Smooth muscle cell (in vitro differentiated cells): ENCODE measurements around the gene FBXO31. TPM values are rescaled to one million over a fixed set of nuclear protein-coding genes. Genes with fewer than 3 reads are reported as not detected.
A peak's percentile ranks its signal among the peaks of the same experiment; 100 is the strongest.

ENCODE experiments used
- DNase-seq: peaks from one replicate; lab custom pipeline; 2025; ENCODE audit not compliant: unreplicated experiment; lab: John Stamatoyannopoulos, UW
- H2AFZ ChIP-seq: fragments of 200-600 bp; sonication (generic); 2 replicates; pipeline ENCODE4 v1.6.0; 2016; ENCODE audit warnings: antibody characterized with exemption, low read depth, mild to moderate bottlenecking
- H3F3A ChIP-seq: fragments of 200-600 bp; sonication (generic); 2 replicates; pipeline ENCODE4 v1.6.0; 2017; ENCODE audit warnings: antibody characterized with exemption, low read depth
- H3K27ac ChIP-seq: fragments of 200-600 bp; sonication (generic); 2 replicates; pipeline ENCODE4 v1.5.1; 2016; ENCODE audit warnings: low read depth, mild to moderate bottlenecking
- H3K27me3 ChIP-seq: fragments of 200-600 bp; sonication (generic); 2 replicates; pipeline ENCODE4 v1.6.1; 2016; ENCODE audit warnings: low read depth, mild to moderate bottlenecking
- H3K36me3 ChIP-seq: fragments of 200-600 bp; sonication (generic); 2 replicates; pipeline ENCODE4 v1.5.1; 2016; ENCODE audit warnings: low read depth
- H3K4me1 ChIP-seq: fragments of 200-600 bp; sonication (generic); 2 replicates; pipeline ENCODE4 v1.5.1; 2016; ENCODE audit warnings: low read depth
- H3K4me2 ChIP-seq: fragments of 200-600 bp; sonication (generic); 2 replicates; pipeline ENCODE4 v1.6.0; 2016; ENCODE audit warnings: mild to moderate bottlenecking
- H3K4me3 ChIP-seq: fragments of 200-600 bp; sonication (generic); 2 replicates; pipeline ENCODE4 v1.5.1; 2016; ENCODE audit warnings: mild to moderate bottlenecking
- H3K79me2 ChIP-seq: fragments of 200-600 bp; sonication (generic); 2 replicates; pipeline ENCODE4 v1.6.0; 2016; ENCODE audit warnings: low read depth, mild to moderate bottlenecking
- H3K9ac ChIP-seq: fragments of 200-600 bp; sonication (generic); 2 replicates; pipeline ENCODE4 v1.6.0; 2016; ENCODE audit warnings: low read depth
- H3K9me3 ChIP-seq: fragments of 200-600 bp; sonication (generic); replicated peaks from 2 replicates; pipeline ENCODE4 v1.5.1; 2016; ENCODE audit warnings: low read depth
- H4K20me1 ChIP-seq: fragments of 200-600 bp; sonication (generic); 2 replicates; pipeline ENCODE4 v1.6.0; 2016; ENCODE audit warnings: low read depth
- CTCF ChIP-seq: fragments of 200-600 bp; sonication (generic); IDR thresholded peaks from 2 replicates; pipeline ENCODE4 v1.5.1; 2017; ENCODE audit warnings: borderline replicate concordance, mild to moderate bottlenecking, antibody characterized with exemption; ENCODE audit not compliant: insufficient read depth, poor library complexity, severe bottlenecking
- WGBS: methylation state at CpG from one replicate; pipeline ENCODE4 v1.1.7; 2016; ENCODE audit warnings: low lambda C conversion rate; 5-methylcytosine and 5-hydroxymethylcytosine counted together
- polyA plus RNA-seq: library from polyadenylated mRNA; unstranded; fragments of >200 nt; fragmentation: Nextera tagmentation; extraction: Ambion mirVana; gene quantifications from 2 replicates; pipeline ENCODE4 v1.2.1, GENCODE V29; 2016
- total RNA-seq: library from RNA; depleted of rRNA; stranded (reverse); fragments of >200 nt; gene quantifications from 2 replicates; pipeline ENCODE4 v1.2.3, GENCODE V29; 2014

Gene FBXO31
- total and polyA plus RNA-seq, 2 experiments from 2014 or later: 13.9 to 25.6 TPM

- no peaks in the 10 kb centered on the region for H3K27me3 ChIP-seq
- H3F3A ChIP-seq: no peaks in the 10 kb centered on the region
- H4K20me1 ChIP-seq: no peaks in the 10 kb centered on the region
- no peak overlapping the region for H3K4me2 ChIP-seq
- no peak overlapping the region for H3K27ac ChIP-seq
- no peaks in the 10 kb centered on the region for H3K36me3 ChIP-seq
- no peak overlapping the region for H3K9ac ChIP-seq
- no peaks in the 10 kb centered on the region for H3K4me1 ChIP-seq
- no peaks in the 10 kb centered on the region for H3K9me3 ChIP-seq
- 97% methylated on average over 7 of the region's 7 CpGs for WGBS
- no peak for TF ChIP-seq CTCF
- no peak overlapping the region for H3K4me3 ChIP-seq
- no peak for DNase-seq
- no peaks in the 10 kb centered on the region for H3K79me2 ChIP-seq
- H2AFZ ChIP-seq: no peak overlapping the region
Observed at GRCh38 chr16:87310610-87311009, 73.0 kb downstream of the FBXO31 start.

DNA sequence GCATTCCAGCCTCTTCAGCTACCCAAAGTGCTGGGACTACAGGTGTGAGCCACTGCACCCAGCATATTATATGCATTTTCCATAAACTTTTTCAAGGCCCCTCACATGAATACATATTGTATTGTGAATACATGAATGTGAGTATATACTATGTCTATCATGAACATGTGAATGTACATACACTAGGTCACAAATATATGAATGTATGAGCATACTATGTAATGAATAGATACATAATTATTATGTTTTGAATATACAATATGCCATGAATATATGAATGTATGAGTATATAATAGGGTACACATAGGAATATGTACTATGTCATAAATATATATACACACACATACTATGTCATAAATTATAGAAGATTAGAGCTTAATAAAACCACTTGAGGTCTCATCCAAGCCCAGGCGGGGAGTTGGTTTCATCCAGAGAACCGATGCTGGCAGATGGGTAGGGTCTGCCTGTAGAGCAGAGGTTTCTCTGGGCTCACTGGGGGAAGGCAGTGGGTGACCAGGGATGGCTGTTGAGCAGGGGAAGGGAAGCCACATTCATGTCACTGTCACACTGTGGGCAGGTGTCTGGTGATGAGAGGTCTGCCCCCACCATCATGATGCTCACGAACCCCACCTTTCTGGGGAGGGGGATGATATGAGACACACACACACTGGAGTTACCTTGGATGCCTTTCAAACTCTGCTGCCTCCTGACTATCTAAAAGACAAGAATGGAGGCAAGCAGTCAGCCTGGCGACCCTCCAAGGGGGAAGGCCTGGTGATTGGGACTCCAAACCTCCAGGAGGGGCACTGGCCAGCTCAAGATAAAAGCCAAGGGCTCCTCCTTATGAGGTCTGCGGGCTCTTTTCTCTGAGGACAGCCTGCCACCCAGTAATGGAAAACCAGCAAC lies 73.7 kb downstream of the FBXO31 start:
- Histone ChIP-seq H3K9me3 (no peaks in the 10 kb centered on the region), H3K27ac (no peak overlapping the region), H3K36me3 (no peaks in the 10 kb centered on the region), H3K4me3 (no peak overlapping the region), H3K79me2 (no peaks in the 10 kb centered on the region), H3K27me3 (no peaks in the 10 kb centered on the region), H3F3A (no peaks in the 10 kb centered on the region), H2AFZ (no peak overlapping the region), H3K4me1 (no peaks in the 10 kb centered on the region), H3K9ac (no peak overlapping the region), H3K4me2 (no peak overlapping the region), H4K20me1 (no peaks in the 10 kb centered on the region)
- no peak for TF ChIP-seq CTCF
- no peak for DNase-seq
- WGBS: 92% methylated on average over 5 of the region's 5 CpGs

GRCh38 chr16:87308826-87309225 lies 74.8 kb downstream of the FBXO31 start:
- Histone ChIP-seq H3F3A (no peaks in the 10 kb centered on the region), H3K4me2 (no peak overlapping the region), H3K36me3 (no peaks in the 10 kb centered on the region), H3K27me3 (no peaks in the 10 kb centered on the region), H3K4me3 (no peak overlapping the region), H3K27ac (no peak overlapping the region), H2AFZ (no peak overlapping the region), H3K79me2 (no peaks in the 10 kb centered on the region), H3K9me3 (no peaks in the 10 kb centered on the region), H4K20me1 (no peaks in the 10 kb centered on the region), H3K9ac (no peak overlapping the region), H3K4me1 (no peaks in the 10 kb centered on the region)
- TF ChIP-seq CTCF: no peak
- WGBS: 92% methylated on average over 4 of the region's 4 CpGs
- DNase-seq: no peak

- Histone ChIP-seq H3K27me3 (no peaks in the 10 kb centered on the region), H3K27ac (peak overlapping the region; percentile 26), H3K9me3 (no peaks in the 10 kb centered on the region), H3K4me1 (no peaks in the 10 kb centered on the region), H3K9ac (no peak overlapping the region), H3K36me3 (no peaks in the 10 kb centered on the region), H3F3A (no peaks in the 10 kb centered on the region), H3K4me2 (peak overlapping the region; percentile 34), H2AFZ (no peak overlapping the region), H3K79me2 (no peaks in the 10 kb centered on the region), H4K20me1 (no peaks in the 10 kb centered on the region), H3K4me3 (no peak overlapping the region)
- TF ChIP-seq CTCF: no peak
- DNase-seq: no peak
- WGBS: 90% methylated on average over 3 of the region's 3 CpGs
Observed at GRCh38 chr16:87306516-87306915, 77.1 kb downstream of the FBXO31 start.
